AG09309 (cell line): ENCODE results near the gene TDO2.

Experiments
- DNase-seq: peaks from one replicate; pipeline ENCODE4 v3.0.0-alpha.2; 2010; ENCODE audit warnings: low read depth
- H3K4me3 ChIP-seq: 2 replicates; pipeline ENCODE4 v1.5.1; 2011; ENCODE audit warnings: mild to moderate bottlenecking, low read depth, low read length, moderate library complexity; ENCODE audit not compliant: control insufficient read depth
- CTCF ChIP-seq: IDR thresholded peaks from 2 replicates; pipeline ENCODE4 v1.5.1; 2011; ENCODE audit warnings: mild to moderate bottlenecking, low read depth, low read length, inconsistent platforms; ENCODE audit not compliant: insufficient read depth, control insufficient read depth; ENCODE audit errors: missing control alignments

The TDO2 gene

GRCh38 chr4:155941085-155941790 lies 37.7 kb downstream of the TDO2 start:
- no peak for TF ChIP-seq CTCF
- no peak for DNase-seq
- no peak overlapping the region for H3K4me3 ChIP-seq

- no peak for TF ChIP-seq CTCF
- DNase-seq = no peak
- H3K4me3 ChIP-seq = no peak overlapping the region
Observed at GRCh38 chr4:155941820-155942219, 38.3 kb downstream of the TDO2 start.

DNA sequence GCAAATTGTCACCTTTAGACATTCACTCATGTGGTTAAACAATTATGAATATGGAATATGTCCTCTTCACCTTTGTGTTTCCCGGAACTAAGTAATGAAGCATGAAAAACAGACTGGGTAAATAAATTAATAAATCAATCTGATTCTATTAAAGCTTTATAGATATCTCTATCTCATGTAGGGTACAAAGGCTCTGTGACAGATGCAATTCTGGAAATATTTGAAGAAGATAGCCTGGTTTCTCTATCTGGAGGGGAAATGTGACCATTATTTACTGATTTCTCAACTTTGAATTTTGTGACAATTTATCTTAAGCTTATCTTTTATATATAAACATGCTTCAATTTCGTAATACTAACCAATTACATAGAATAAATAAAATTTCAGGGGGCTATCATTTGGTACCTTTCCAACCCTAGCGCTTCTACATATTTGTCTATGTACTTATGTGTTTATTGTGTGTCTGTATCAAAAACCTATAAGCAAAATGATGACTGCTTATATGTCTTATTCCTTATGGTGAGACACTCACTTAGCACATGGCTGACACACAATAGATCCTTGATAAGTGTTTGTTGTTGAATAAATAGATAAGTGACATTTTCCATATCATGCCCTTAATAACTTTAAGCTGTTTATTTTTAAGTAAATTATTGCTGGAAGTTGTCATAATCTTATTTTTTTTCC lies 40.3 kb downstream of the TDO2 start:
- TF ChIP-seq CTCF = no peak
- no peak for DNase-seq
- H3K4me3 ChIP-seq = no peak overlapping the region

GRCh38 chr4:155944516-155944915 lies 41.0 kb downstream of the TDO2 start:
- no peak for TF ChIP-seq CTCF
- no peak for DNase-seq
- no peak overlapping the region for H3K4me3 ChIP-seq

- DNase-seq = no peak
- no peak for TF ChIP-seq CTCF
- no peak overlapping the region for H3K4me3 ChIP-seq
Observed at GRCh38 chr4:155946486-155946885, 43.0 kb downstream of the TDO2 start.

GRCh38 chr4:155948541-155948940 lies 45.0 kb downstream of the TDO2 start:
- no peak for DNase-seq
- TF ChIP-seq CTCF = no peak
- no peak overlapping the region for H3K4me3 ChIP-seq
